ENCODE data around the gene LIN7A.

DNA sequence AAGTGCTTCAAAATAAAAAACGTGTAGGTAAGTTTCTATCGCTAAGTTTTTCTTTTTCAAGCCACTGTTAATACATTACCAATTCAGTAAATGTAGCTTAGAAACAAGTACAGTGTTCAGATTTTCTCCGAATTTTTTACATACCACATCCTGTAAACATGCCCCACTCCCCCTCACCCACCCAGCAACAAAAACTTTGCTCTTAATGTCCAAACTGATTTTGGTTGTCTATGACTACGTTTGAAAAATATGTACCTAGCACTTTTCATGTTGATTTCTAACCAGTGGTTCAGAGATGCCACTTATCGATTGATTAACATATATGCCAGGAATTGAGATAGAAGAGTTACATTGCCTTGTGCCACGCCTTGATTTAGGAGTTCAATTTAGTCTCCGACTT lies 663 bp upstream of the LIN7A start:
- TF ChIP-seq, protein P1, sequence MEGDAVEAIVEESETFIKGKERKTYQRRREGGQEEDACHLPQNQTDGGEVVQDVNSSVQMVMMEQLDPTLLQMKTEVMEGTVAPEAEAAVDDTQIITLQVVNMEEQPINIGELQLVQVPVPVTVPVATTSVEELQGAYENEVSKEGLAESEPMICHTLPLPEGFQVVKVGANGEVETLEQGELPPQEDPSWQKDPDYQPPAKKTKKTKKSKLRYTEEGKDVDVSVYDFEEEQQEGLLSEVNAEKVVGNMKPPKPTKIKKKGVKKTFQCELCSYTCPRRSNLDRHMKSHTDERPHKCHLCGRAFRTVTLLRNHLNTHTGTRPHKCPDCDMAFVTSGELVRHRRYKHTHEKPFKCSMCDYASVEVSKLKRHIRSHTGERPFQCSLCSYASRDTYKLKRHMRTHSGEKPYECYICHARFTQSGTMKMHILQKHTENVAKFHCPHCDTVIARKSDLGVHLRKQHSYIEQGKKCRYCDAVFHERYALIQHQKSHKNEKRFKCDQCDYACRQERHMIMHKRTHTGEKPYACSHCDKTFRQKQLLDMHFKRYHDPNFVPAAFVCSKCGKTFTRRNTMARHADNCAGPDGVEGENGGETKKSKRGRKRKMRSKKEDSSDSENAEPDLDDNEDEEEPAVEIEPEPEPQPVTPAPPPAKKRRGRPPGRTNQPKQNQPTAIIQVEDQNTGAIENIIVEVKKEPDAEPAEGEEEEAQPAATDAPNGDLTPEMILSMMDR (IDR thresholded peaks at IDR 0.05; ENCODE audit: low read depth, low read length, poor library complexity, severe bottlenecking): no peak
- no peak for TF ChIP-seq EZH2phosphoT487 (IDR thresholded peaks at IDR 0.05; ENCODE audit: borderline replicate concordance, low read length)

Data from DOHH2 (cell line).